Fibroblast of villous mesenchyme (primary cell): ENCODE results near the gene KRTAP2-3. TPM values are rescaled to one million over a fixed set of nuclear protein-coding genes. Genes with fewer than 3 reads are reported as not detected.

Experiments used
- DNase-seq: peaks from one replicate; pipeline ENCODE4 v3.0.0-alpha.2; 2010; ENCODE audit warnings: low read depth
- H3K4me3 ChIP-seq: 2 replicates; pipeline ENCODE4 v1.5.1; 2011; ENCODE audit warnings: low read depth, mild to moderate bottlenecking, low read length
- total RNA-seq: library from RNA; depleted of rRNA; stranded (reverse); fragments of >200 nt; gene quantifications from 2 replicates; pipeline ENCODE4 v1.2.3, GENCODE V29; 2012
- TF ChIP-seq, protein P1 (sequence below): IDR thresholded peaks from 2 replicates; pipeline ENCODE4 v1.5.1; 2012; ENCODE audit warnings: low read depth, mild to moderate bottlenecking, low read length; ENCODE audit not compliant: insufficient read depth

KRTAP2-3 gene
- total RNA-seq, 1 donor, result not detected

- peak; percentile 92 for DNase-seq
- H3K4me3 ChIP-seq, result no peak within 1 kb of the TSS
- TF ChIP-seq, protein P1, sequence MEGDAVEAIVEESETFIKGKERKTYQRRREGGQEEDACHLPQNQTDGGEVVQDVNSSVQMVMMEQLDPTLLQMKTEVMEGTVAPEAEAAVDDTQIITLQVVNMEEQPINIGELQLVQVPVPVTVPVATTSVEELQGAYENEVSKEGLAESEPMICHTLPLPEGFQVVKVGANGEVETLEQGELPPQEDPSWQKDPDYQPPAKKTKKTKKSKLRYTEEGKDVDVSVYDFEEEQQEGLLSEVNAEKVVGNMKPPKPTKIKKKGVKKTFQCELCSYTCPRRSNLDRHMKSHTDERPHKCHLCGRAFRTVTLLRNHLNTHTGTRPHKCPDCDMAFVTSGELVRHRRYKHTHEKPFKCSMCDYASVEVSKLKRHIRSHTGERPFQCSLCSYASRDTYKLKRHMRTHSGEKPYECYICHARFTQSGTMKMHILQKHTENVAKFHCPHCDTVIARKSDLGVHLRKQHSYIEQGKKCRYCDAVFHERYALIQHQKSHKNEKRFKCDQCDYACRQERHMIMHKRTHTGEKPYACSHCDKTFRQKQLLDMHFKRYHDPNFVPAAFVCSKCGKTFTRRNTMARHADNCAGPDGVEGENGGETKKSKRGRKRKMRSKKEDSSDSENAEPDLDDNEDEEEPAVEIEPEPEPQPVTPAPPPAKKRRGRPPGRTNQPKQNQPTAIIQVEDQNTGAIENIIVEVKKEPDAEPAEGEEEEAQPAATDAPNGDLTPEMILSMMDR, result no peak
Measured at GRCh38 chr17:41026715-41027471, 33.0 kb downstream of the KRTAP2-3 start, which contains the start of gene KRTAP1-5. Gene KRTAP1-5, minus strand, starts transcription at chr17:41027208. Its CDS starts 53 bp downstream, at chr17:41027155.

DNA sequence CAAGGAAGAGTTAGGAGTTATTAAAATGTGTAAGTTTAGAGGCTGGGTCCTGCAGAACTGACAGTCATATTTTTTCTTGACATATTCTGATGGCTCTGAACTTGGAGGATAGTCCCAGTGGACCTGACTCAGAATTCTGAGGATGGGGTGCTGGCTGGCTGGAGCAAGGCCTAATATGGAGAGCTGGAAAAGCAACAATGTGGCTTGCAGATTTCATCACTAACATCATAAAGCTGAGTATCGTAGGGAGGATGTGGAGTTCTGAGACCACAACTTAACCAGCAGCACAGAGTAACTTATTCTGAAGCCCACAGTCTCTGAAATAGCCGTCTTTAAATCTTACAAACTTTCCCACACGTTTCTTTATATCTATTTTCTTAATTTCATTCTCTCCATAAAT lies 35.2 kb downstream of the KRTAP2-3 start:
- no peak overlapping the region for H3K4me3 ChIP-seq
- peak; percentile 46 for DNase-seq
- TF ChIP-seq, protein P1, result no peak

GRCh38 chr17:41020336-41020735 lies 39.6 kb downstream of the KRTAP2-3 start:
- TF ChIP-seq, protein P1, result no peak
- DNase-seq, result no peak
- no peak overlapping the region for H3K4me3 ChIP-seq

DNA sequence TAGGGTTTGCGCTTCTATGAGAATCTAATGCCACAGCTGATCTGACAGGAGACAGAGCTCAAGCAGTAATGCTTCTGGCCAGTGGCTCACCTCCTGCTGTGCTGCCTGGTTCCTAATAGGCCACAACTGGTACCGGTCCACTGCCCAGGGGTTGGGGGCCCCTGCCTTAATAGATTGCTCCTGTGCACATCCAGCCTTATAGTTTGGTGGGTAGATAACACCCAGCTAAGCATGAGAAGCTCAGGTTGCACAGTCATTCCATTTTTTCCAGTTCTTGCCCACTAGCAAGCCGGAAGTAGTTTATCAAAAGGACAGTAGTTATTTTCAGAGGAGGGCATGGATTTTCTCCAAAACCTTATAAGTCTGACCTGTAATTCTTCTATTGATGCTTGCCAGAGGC lies 40.5 kb downstream of the KRTAP2-3 start:
- no peak overlapping the region for H3K4me3 ChIP-seq
- no peak for DNase-seq
- TF ChIP-seq, protein P1, result no peak

GRCh38 chr17:41018541-41018940 lies 41.4 kb downstream of the KRTAP2-3 start:
- TF ChIP-seq, protein P1, result no peak
- no peak overlapping the region for H3K4me3 ChIP-seq
- DNase-seq, result no peak

GRCh38 chr17:41016578-41017215 lies 43.2 kb downstream of the KRTAP2-3 start:
- no peak overlapping the region for H3K4me3 ChIP-seq
- TF ChIP-seq, protein P1, result no peak
- DNase-seq, result no peak
